K562 (cell line): Measurements from ENCODE around the gene OPN1MW2. TPM values are rescaled to one million over a fixed set of nuclear protein-coding genes. Genes with fewer than 3 reads are reported as not detected.
"Not testable (repeated sequence)": the region's sequence is repeated elsewhere in the genome, so short reads cannot be mapped to it uniquely, and the experiment has no call there.

Source experiments
- ATAC-seq: fragments of 200-7000 bp; cut with Tn5 transposase; 3 replicates; pipeline ENCODE4 v1.9.1; 2020; ENCODE audit warnings: moderate library complexity
- BruUV-seq: library from RNA; stranded (reverse); fragments of 400-500 nt; replicated peaks from 2 replicates; lab custom pipeline; 2021; lab: Mats Ljungman, UMichigan
- CTCF ChIA-PET: fragments of 300-600 bp; formaldehyde crosslinking; extraction: SDS; loops from one replicate; lab custom pipeline; 2021; ENCODE audit warnings: low intra/inter-chr PET ratio; lab: Yijun Ruan, JAX
- POLR2A ChIA-PET: fragments of 300-600, 350-650 bp; sonication (Branson Sonifier 250); formaldehyde crosslinking; extraction: SDS; loops from one replicate; lab custom pipeline; 2021; ENCODE audit warnings: antibody characterized with exemption, inconsistent platforms; lab: Yijun Ruan, JAX
- DNase-seq, 4 experiments: peaks; one replicate each; pipeline versions ENCODE4 v3.0.0 to v3.0.0-alpha.2; 2011 to 2018; ENCODE audit warnings: low spot score in 3 of 4, mixed read lengths in 3 of 4; ENCODE audit errors: extremely low read depth in 1 of 4
- FAIRE-seq: peaks from 2 replicates; lab custom pipeline; 2011; peaks lifted over from hg19 to GRCh38; lab: Jason Lieb, UNC
- H2AFZ ChIP-seq: 2 replicates; pipeline ENCODE4 v1.6.0; 2011; ENCODE audit warnings: low read depth, low read length, control low read depth, inconsistent platforms
- H3K27ac ChIP-seq: fragments of 200-600 bp; 3 replicates; pipeline ENCODE4 v1.8.0; 2011; ENCODE audit warnings: low read depth, mild to moderate bottlenecking, control low read depth, inconsistent platforms, low read length, moderate library complexity, mixed read lengths; ENCODE audit errors: extremely low read depth
- H3K27me3 ChIP-seq, 2 experiments: fragments of 300-600 bp in 1 of 2; 2 replicates in 1 of 2; 3 replicates in 1 of 2; pipeline versions ENCODE4 v1.6.0 to v1.8.0; 2011; ENCODE audit warnings: inconsistent platforms in 2 of 2, low read length in 2 of 2, mild to moderate bottlenecking in 1 of 2, mixed read lengths in 1 of 2, moderate library complexity in 1 of 2; ENCODE audit not compliant: control insufficient read depth in 2 of 2, insufficient read depth in 2 of 2
- H3K36me3 ChIP-seq: fragments of 300-600 bp; 3 replicates; pipeline ENCODE4 v1.8.0; 2011; ENCODE audit warnings: mild to moderate bottlenecking, low read length, inconsistent platforms; ENCODE audit not compliant: control insufficient read depth, insufficient read depth
- H3K4me1 ChIP-seq, 2 experiments: fragments of 200-600 bp in 1 of 2; replicated peaks in 1 of 2; 2 replicates in 1 of 2; 3 replicates in 1 of 2; pipeline versions ENCODE4 v1.5.1 to v1.8.0; 2011; ENCODE audit warnings: inconsistent platforms in 2 of 2, low read length in 2 of 2, mild to moderate bottlenecking in 1 of 2, mixed read lengths in 1 of 2, moderate library complexity in 1 of 2; ENCODE audit not compliant: control insufficient read depth in 2 of 2, insufficient read depth in 2 of 2
- H3K4me2 ChIP-seq: 2 replicates; pipeline ENCODE4 v1.6.1; 2011; ENCODE audit warnings: low read length, control low read depth, inconsistent platforms, mixed read lengths; ENCODE audit not compliant: insufficient read depth
- H3K4me3 ChIP-seq: fragments of 200-600 bp; sonication (generic), shearing (Covaris generic); 2 replicates; pipeline ENCODE4 v1.5.1; 2016; ENCODE audit warnings: control low read depth, inconsistent platforms
- H3K79me2 ChIP-seq: fragments of 200-600 bp; 3 replicates; pipeline ENCODE4 v1.8.0; 2011; ENCODE audit warnings: low read length, inconsistent platforms; ENCODE audit not compliant: control insufficient read depth, insufficient read depth
- H3K9ac ChIP-seq, 2 experiments: 2 replicates each; pipeline versions ENCODE4 v1.6.0 to v1.6.1; 2011; ENCODE audit warnings: low read depth in 2 of 2, low read length in 2 of 2, control low read depth in 1 of 2, inconsistent platforms in 1 of 2, mild to moderate bottlenecking in 1 of 2, mixed read lengths in 1 of 2; ENCODE audit not compliant: insufficient read depth in 1 of 2
- H3K9me1 ChIP-seq: one replicate; pipeline ENCODE4 v1.6.0; 2011; ENCODE audit warnings: inconsistent platforms, mild to moderate bottlenecking, low read length, moderate library complexity; ENCODE audit not compliant: control insufficient read depth, insufficient read depth
- H3K9me3 ChIP-seq: replicated peaks from 2 replicates; pipeline ENCODE4 v1.5.1; 2011; ENCODE audit warnings: low read depth, low read length, inconsistent platforms; ENCODE audit not compliant: control insufficient read depth, insufficient read depth
- H4K20me1 ChIP-seq: replicated peaks from 2 replicates; pipeline ENCODE4 v1.6.1; 2011; ENCODE audit warnings: low read length, inconsistent platforms, mixed read lengths; ENCODE audit not compliant: control insufficient read depth, insufficient read depth
- WGBS: fragments of 100-300 bp; shearing (Covaris generic); methylation state at CpG from one replicate; pipeline ENCODE4 v1.1.6; 2016; ENCODE audit warnings: low coverage, mixed read lengths; ENCODE audit not compliant: insufficient coverage; ENCODE audit errors: missing lambda C conversion rate; 5-methylcytosine and 5-hydroxymethylcytosine counted together
- in situ Hi-C: fragments of 300-500 bp; cut with MboI; formaldehyde crosslinking; loops from 4 replicates; pipeline ENCODE4 v1.15.0; 2018; ENCODE audit warnings: inconsistent platforms, mixed read lengths
- intact Hi-C: fragments of 100-400 bp; cut with micrococcal nuclease; formaldehyde crosslinking; loops from 2 replicates; pipeline ENCODE4 v1.14.2; 2022
- polyA plus RNA-seq, 8 experiments: library from polyadenylated mRNA; depleted of rRNA in 4 of 8; stranded (reverse) in 5 of 8; unstranded in 3 of 8; fragments of >200 nt; fragmentation: Nextera tagmentation in 2 of 8; fragmentation: Illumina TruSeq in 1 of 8; extraction: Ambion mirVana in 2 of 8; extraction: Trizol in 1 of 8; gene quantifications; 2 replicates each; pipeline versions ENCODE4 v1.2.1 to v1.2.3, GENCODE V29; 2011 to 2014; ENCODE audit warnings: inconsistent platforms in 1 of 8, missing spikeins in 1 of 8
- total RNA-seq, 7 experiments: library from RNA; depleted of rRNA in 6 of 7; stranded (reverse); fragments of >200 nt in 6 of 7; fragmentation: Illumina TruSeq in 2 of 7; extraction: Trizol in 2 of 7; gene quantifications; 2 replicates each; pipeline versions ENCODE4 v1.2.1 to v1.2.3, GENCODE V29; 2011 to 2021; ENCODE audit warnings: low replicate concordance in 1 of 7

Gene OPN1MW2
- total and polyA plus RNA-seq, 9 of the 15 experiments (the other 6 are each of a cell fraction or from before 2014, with no cell fraction given): 0.06 to 0.14 TPM; not detected in 7

GRCh38 chrX:154196466-154196865 is 23.1 kb upstream of the OPN1MW2 start:
- H4K20me1 ChIP-seq, H3K79me2 ChIP-seq, CTCF ChIA-PET, H3K27ac ChIP-seq, intact Hi-C loops, H3K9me1 ChIP-seq, BruUV-seq, H2AFZ ChIP-seq, FAIRE-seq, H3K27me3 ChIP-seq, H3K36me3 ChIP-seq, POLR2A ChIA-PET, H3K4me1 ChIP-seq, H3K9ac ChIP-seq, in situ Hi-C loops, H3K4me2 ChIP-seq, DNase-seq, H3K9me3 ChIP-seq, H3K4me3 ChIP-seq: not testable (repeated sequence)
- ATAC-seq: 0 out of 3 replicates have a peak, but pooled peaks have one; percentile 26
- no CpG with 5 or more reads among the region's 15 CpGs for WGBS

DNA sequence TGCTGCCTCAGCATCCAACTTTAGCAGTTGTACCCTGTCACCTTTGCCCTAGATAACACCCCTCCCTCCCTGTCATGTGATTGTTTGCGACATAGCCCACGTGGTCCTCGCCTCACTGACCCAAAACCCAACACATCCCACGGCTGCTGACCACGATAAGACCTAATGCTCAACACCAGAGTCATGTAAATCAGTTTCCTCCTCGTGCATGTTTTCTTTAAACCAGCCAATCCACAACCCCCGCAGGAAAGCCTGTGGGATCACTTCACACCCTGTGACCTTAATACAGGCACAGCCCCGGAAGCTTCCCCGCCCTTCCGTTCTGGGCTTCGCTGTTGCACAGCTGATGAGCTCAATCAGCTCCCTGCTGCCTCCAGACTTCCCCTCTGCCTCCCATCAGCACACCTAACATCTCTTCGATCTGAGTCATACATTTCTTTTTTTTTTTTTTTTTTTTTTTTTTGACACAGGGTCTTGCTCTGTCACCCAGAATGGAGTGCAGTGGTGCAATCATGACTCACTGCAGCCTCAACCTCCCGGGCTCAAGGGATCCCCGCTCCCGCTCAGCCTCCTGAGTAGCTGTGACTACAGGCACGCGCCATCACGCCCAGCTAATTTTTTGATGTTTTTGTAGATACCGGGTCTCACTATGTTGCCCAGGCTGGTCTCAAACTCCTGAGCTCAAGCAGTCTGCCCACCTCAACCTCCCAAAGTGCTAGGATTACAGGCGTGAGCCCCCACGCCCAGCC is 9.7 kb upstream of the OPN1MW2 start:
- H3K27me3 ChIP-seq, H3K4me2 ChIP-seq, H3K9ac ChIP-seq, CTCF ChIA-PET, H3K4me3 ChIP-seq, FAIRE-seq, H4K20me1 ChIP-seq, H3K79me2 ChIP-seq, intact Hi-C loops, H3K4me1 ChIP-seq, H3K27ac ChIP-seq, H3K9me1 ChIP-seq, BruUV-seq, H2AFZ ChIP-seq, DNase-seq, H3K9me3 ChIP-seq, H3K36me3 ChIP-seq, POLR2A ChIA-PET: not testable (repeated sequence)
- no CpG with 5 or more reads among the region's 21 CpGs for WGBS
- in situ Hi-C loops: loop anchor here (25.0 kb wide), 1 partner anchor 102 kb away; no protein-coding TSS in a partner anchor
- ATAC-seq: peak; percentile 98

DNA sequence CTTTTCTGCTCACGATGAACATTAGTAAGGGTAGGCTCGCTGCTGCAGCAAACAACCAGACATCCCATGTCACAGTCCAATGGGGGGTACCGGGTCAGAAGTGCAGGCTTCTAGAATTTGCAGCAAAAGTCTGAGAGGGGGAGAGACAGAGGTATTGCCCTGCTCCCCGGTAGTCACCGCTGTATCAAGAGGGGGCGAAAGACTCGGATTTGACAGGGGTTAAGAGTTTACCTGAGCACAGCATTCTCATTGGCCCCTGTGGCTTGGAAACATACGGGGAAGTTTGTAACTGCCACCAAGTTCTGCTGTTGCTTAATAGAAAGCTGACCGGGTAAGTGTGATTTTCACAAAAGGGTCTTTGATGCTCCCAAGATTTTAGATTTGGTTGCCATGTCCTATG is 8.5 kb upstream of the OPN1MW2 start:
- H3K27me3 ChIP-seq, DNase-seq, H3K9me3 ChIP-seq, CTCF ChIA-PET, H3K79me2 ChIP-seq, H3K4me1 ChIP-seq, H3K36me3 ChIP-seq, H3K4me2 ChIP-seq, intact Hi-C loops, H3K27ac ChIP-seq, H2AFZ ChIP-seq, FAIRE-seq, H4K20me1 ChIP-seq, H3K9ac ChIP-seq, H3K9me1 ChIP-seq, POLR2A ChIA-PET, H3K4me3 ChIP-seq, BruUV-seq, ATAC-seq: not testable (repeated sequence)
- WGBS: 82% methylated on average over 3 of the region's 9 CpGs
- in situ Hi-C loops: loop anchor here (25.0 kb wide), 1 partner anchor 101 kb away; no protein-coding TSS in a partner anchor

DNA sequence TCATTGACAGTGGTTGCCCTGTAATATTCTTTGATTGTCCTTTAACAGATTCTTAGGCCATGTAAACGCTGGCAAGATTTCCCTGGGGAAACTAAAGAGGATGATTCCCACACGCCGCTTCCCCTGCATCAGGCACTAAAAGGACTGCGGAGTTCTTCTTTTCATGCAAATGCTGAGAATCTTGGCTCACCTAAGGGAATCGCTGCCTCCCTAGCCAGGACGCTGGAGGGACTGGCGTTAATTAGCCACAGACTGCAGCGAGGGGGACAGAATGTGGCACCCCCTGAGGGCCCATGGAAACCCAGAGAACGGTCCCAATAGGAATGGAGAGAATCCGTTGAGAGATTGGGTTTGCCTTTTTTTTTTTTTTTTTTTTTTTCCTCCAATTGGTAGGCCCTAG is 8.1 kb upstream of the OPN1MW2 start:
- BruUV-seq, FAIRE-seq, CTCF ChIA-PET, H3K27me3 ChIP-seq, H3K36me3 ChIP-seq, H3K9me1 ChIP-seq, POLR2A ChIA-PET, ATAC-seq, H3K27ac ChIP-seq, H3K9ac ChIP-seq, H3K79me2 ChIP-seq, H3K9me3 ChIP-seq, H3K4me2 ChIP-seq, intact Hi-C loops, H3K4me3 ChIP-seq, H3K4me1 ChIP-seq, H2AFZ ChIP-seq, H4K20me1 ChIP-seq, DNase-seq: not testable (repeated sequence)
- in situ Hi-C loops: loop anchor here (25.0 kb wide), 1 partner anchor 101 kb away; no protein-coding TSS in a partner anchor
- no CpG with 5 or more reads among the region's 10 CpGs for WGBS
